MM.1S (cell line): ENCODE measurements around the gene FGD2.
"Not testable (repeated sequence)": the region's sequence is repeated elsewhere in the genome, so short reads cannot be mapped to it uniquely, and the experiment has no call there.

Experiments used
- DNase-seq: peaks from one replicate; pipeline ENCODE4 v3.0.0-alpha.2; 2015
- H2AFZ ChIP-seq: fragments of 300-600 bp; sonication (generic); 2 replicates; pipeline ENCODE4 v1.6.0; 2016; ENCODE audit warnings: antibody characterized with exemption, low read length
- H3F3A ChIP-seq: fragments of 300-600 bp; sonication (generic); 2 replicates; pipeline ENCODE4 v1.6.1; 2016; ENCODE audit warnings: mild to moderate bottlenecking, antibody characterized with exemption, low read length, moderate library complexity, mixed read lengths; ENCODE audit not compliant: insufficient read depth
- H3K27ac ChIP-seq: fragments of 300-600 bp; sonication (generic); 2 replicates; pipeline ENCODE4 v1.5.1; 2016; ENCODE audit warnings: mild to moderate bottlenecking, low read length
- H3K27me3 ChIP-seq: fragments of 300-600 bp; sonication (generic); replicated peaks from 2 replicates; pipeline ENCODE4 v1.6.0; 2016; ENCODE audit warnings: low read length; ENCODE audit not compliant: insufficient read depth
- H3K36me3 ChIP-seq: fragments of 300-600 bp; sonication (generic); replicated peaks from 2 replicates; pipeline ENCODE4 v1.6.1; 2016; ENCODE audit warnings: mild to moderate bottlenecking, low read length, mixed read lengths; ENCODE audit not compliant: insufficient read depth
- H3K4me1 ChIP-seq: fragments of 300-600 bp; sonication (generic); 2 replicates; pipeline ENCODE4 v1.6.1; 2016; ENCODE audit warnings: low read length, mixed read lengths
- H3K4me2 ChIP-seq: fragments of 300-600 bp; sonication (generic); 2 replicates; pipeline ENCODE4 v1.6.0; 2016; ENCODE audit warnings: low read depth, low read length
- H3K4me3 ChIP-seq: fragments of 300-600 bp; sonication (generic); 2 replicates; pipeline ENCODE4 v1.5.1; 2016; ENCODE audit warnings: low read length, mixed read lengths
- H3K79me2 ChIP-seq: fragments of 300-600 bp; sonication (generic); 2 replicates; pipeline ENCODE4 v1.6.1; 2016; ENCODE audit warnings: mixed run types, low read length, mixed read lengths
- H3K9ac ChIP-seq: fragments of 300-600 bp; sonication (generic); 2 replicates; pipeline ENCODE4 v1.6.1; 2016; ENCODE audit warnings: low read length, mixed read lengths
- H3K9me2 ChIP-seq: fragments of 300-600 bp; sonication (generic); replicated peaks from 2 replicates; pipeline ENCODE4 v1.6.1; 2016; ENCODE audit warnings: mild to moderate bottlenecking, low read length, mixed read lengths; ENCODE audit not compliant: insufficient read depth
- H3K9me3 ChIP-seq: fragments of 300-600 bp; sonication (generic); replicated peaks from 2 replicates; pipeline ENCODE4 v1.6.1; 2016; ENCODE audit warnings: mild to moderate bottlenecking, low read length, mixed read lengths; ENCODE audit not compliant: insufficient read depth
- H4K20me1 ChIP-seq: fragments of 300-600 bp; sonication (generic); 2 replicates; pipeline ENCODE4 v1.6.1; 2016; ENCODE audit warnings: mild to moderate bottlenecking, low read length, moderate library complexity, mixed read lengths; ENCODE audit not compliant: insufficient read depth
- EZH2 ChIP-seq: fragments of 300-600 bp; sonication (generic); optimal IDR thresholded peaks from 2 replicates; pipeline ENCODE3; 2017; ENCODE audit warnings: low read depth, mild to moderate bottlenecking, antibody characterized with exemption, low read length, mixed read lengths
- EZH2phosphoT487 ChIP-seq: fragments of 300-600 bp; sonication (generic); IDR thresholded peaks from 2 replicates; pipeline ENCODE4 v1.6.1; 2018; ENCODE audit warnings: antibody characterized with exemption, low read length
- TF ChIP-seq, protein P1 (sequence below): fragments of 300-600 bp; sonication (generic); IDR thresholded peaks from 2 replicates; pipeline ENCODE4 v1.5.1; 2016; ENCODE audit warnings: antibody characterized with exemption, low read length, mixed read lengths

Gene FGD2

GRCh38 chr6:37057128-37057471 lies 51.6 kb downstream of the FGD2 start:
- Histone ChIP-seq H3K27ac (no peak overlapping the region), H4K20me1 (no peaks in the 10 kb centered on the region), H3K79me2 (no peaks in the 10 kb centered on the region), H2AFZ (no peak overlapping the region), H3F3A (peaks cover 20% of the 10 kb centered on the region), H3K4me1 (peaks cover 15% of the 10 kb centered on the region), H3K9me2 (no peaks in the 10 kb centered on the region), H3K9ac (no peak overlapping the region), H3K4me3 (no peak overlapping the region), H3K4me2 (no peak overlapping the region), H3K9me3 (no peaks in the 10 kb centered on the region), H3K36me3 (no peaks in the 10 kb centered on the region), H3K27me3 (no peaks in the 10 kb centered on the region)
- DNase-seq, result no peak
- TF ChIP-seq EZH2, result no peak
- TF ChIP-seq, protein P1, sequence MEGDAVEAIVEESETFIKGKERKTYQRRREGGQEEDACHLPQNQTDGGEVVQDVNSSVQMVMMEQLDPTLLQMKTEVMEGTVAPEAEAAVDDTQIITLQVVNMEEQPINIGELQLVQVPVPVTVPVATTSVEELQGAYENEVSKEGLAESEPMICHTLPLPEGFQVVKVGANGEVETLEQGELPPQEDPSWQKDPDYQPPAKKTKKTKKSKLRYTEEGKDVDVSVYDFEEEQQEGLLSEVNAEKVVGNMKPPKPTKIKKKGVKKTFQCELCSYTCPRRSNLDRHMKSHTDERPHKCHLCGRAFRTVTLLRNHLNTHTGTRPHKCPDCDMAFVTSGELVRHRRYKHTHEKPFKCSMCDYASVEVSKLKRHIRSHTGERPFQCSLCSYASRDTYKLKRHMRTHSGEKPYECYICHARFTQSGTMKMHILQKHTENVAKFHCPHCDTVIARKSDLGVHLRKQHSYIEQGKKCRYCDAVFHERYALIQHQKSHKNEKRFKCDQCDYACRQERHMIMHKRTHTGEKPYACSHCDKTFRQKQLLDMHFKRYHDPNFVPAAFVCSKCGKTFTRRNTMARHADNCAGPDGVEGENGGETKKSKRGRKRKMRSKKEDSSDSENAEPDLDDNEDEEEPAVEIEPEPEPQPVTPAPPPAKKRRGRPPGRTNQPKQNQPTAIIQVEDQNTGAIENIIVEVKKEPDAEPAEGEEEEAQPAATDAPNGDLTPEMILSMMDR, result no peak
- no peak for TF ChIP-seq EZH2phosphoT487

- no peak for DNase-seq
- H3K36me3 ChIP-seq, result no peaks in the 10 kb centered on the region
- no peaks in the 10 kb centered on the region for H3K79me2 ChIP-seq
- no peaks in the 10 kb centered on the region for H3K9me2 ChIP-seq
- no peaks in the 10 kb centered on the region for H3K9me3 ChIP-seq
- peaks cover 19% of the 10 kb centered on the region for H3K4me1 ChIP-seq
- H3K27ac ChIP-seq, result no peak overlapping the region
- no peak overlapping the region for H2AFZ ChIP-seq
- no peaks in the 10 kb centered on the region for H3K27me3 ChIP-seq
- H4K20me1 ChIP-seq, result no peaks in the 10 kb centered on the region
- H3K9ac ChIP-seq, result no peak overlapping the region
- H3K4me3 ChIP-seq, result no peak overlapping the region
- TF ChIP-seq EZH2, result no peak
- no peak for TF ChIP-seq EZH2phosphoT487
- TF ChIP-seq, protein P1, result no peak
- no peak overlapping the region for H3K4me2 ChIP-seq
- peaks cover 23% of the 10 kb centered on the region for H3F3A ChIP-seq
Observed at GRCh38 chr6:37057678-37058077, 52.2 kb downstream of the FGD2 start.

DNA sequence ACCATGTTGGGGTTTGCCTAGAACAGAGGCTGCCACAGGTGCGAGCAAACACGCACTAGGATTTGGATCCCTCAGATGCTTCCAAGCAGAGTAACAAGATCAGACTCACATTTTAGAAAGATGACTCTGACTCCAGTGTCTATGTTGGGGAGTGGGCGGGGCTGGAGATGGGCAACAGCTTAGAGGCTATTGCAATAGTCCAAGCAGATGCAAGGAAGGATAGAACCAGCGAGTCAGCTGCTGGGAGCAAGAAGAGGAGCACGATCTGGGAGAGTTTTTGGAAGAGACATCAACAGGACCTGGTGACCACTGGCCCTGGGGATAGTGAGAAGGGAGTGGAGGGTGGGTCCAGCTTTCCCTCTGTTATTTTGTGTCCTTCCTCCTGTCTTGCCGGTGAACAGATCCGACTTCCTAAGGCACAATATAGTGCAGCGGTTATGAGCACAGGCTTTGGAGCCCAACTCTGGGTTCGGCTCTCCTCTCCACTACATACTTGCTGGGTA lies 52.7 kb downstream of the FGD2 start:
- H3K9ac ChIP-seq, result no peak overlapping the region
- peaks cover 20% of the 10 kb centered on the region for H3K4me1 ChIP-seq
- no peaks in the 10 kb centered on the region for H3K36me3 ChIP-seq
- no peak overlapping the region for H3K4me3 ChIP-seq
- H3K27ac ChIP-seq, result no peak overlapping the region
- no peak overlapping the region for H2AFZ ChIP-seq
- no peaks in the 10 kb centered on the region for H3K79me2 ChIP-seq
- no peaks in the 10 kb centered on the region for H3K9me2 ChIP-seq
- H4K20me1 ChIP-seq, result no peaks in the 10 kb centered on the region
- H3K9me3 ChIP-seq, result no peaks in the 10 kb centered on the region
- TF ChIP-seq, protein P1, result no peak
- no peak for TF ChIP-seq EZH2phosphoT487
- no peak for TF ChIP-seq EZH2
- no peaks in the 10 kb centered on the region for H3K27me3 ChIP-seq
- no peak overlapping the region for H3K4me2 ChIP-seq
- H3F3A ChIP-seq, result peaks cover 23% of the 10 kb centered on the region
- no peak for DNase-seq

- not testable (repeated sequence) for H3K27me3 ChIP-seq, H4K20me1 ChIP-seq, H3K4me2 ChIP-seq, H3K9ac ChIP-seq, DNase-seq, H3K4me3 ChIP-seq, H3K27ac ChIP-seq, H3K79me2 ChIP-seq, H3K9me2 ChIP-seq, H3K9me3 ChIP-seq, H2AFZ ChIP-seq, H3K36me3 ChIP-seq
- peaks cover 20% of the 10 kb centered on the region for H3K4me1 ChIP-seq
- H3F3A ChIP-seq, result peaks cover 23% of the 10 kb centered on the region
Observed at GRCh38 chr6:37058984-37059343, 53.5 kb downstream of the FGD2 start.
